ENCODE measurements around the gene CPSF4L. TPM values are rescaled to one million over a fixed set of nuclear protein-coding genes. Genes with fewer than 3 reads are reported as not detected.
A peak's percentile ranks its signal among the peaks of the same experiment; 100 is the strongest.

Gene CPSF4L
- total RNA-seq, 1 experiment from 2014 or later, result not detected

- no TSS peak for BruUV-seq (replicated peaks)
- Histone ChIP-seq H3K9me3 (no peaks in the 10 kb centered on the region), H3K4me3 (ENCODE audit: low read depth, low read length) (no peak overlapping the region), H3K36me3 (ENCODE audit: control insufficient read depth, insufficient read depth, low read length) (no peaks in the 10 kb centered on the region; the same call in 1 of the 2 replicates), H3K4me1 (peaks cover 41% of the 10 kb centered on the region), H3K27me3 (replicated peaks; ENCODE audit: control insufficient read depth, insufficient read depth, low read length) (no peaks in the 10 kb centered on the region)
- H3K27ac Mint-ChIP-seq (ENCODE audit: unreplicated experiment), result peak overlapping the region; percentile 85
- H3K27me3 Mint-ChIP-seq (ENCODE audit: insufficient read depth, unreplicated experiment), result no peaks in the 10 kb centered on the region
- no peaks in the 10 kb centered on the region for H3K9me3 Mint-ChIP-seq (ENCODE audit: unreplicated experiment)
- H3K4me3 Mint-ChIP-seq (ENCODE audit: unreplicated experiment), result peak overlapping the region; percentile 33
- TF ChIP-seq, protein P1, sequence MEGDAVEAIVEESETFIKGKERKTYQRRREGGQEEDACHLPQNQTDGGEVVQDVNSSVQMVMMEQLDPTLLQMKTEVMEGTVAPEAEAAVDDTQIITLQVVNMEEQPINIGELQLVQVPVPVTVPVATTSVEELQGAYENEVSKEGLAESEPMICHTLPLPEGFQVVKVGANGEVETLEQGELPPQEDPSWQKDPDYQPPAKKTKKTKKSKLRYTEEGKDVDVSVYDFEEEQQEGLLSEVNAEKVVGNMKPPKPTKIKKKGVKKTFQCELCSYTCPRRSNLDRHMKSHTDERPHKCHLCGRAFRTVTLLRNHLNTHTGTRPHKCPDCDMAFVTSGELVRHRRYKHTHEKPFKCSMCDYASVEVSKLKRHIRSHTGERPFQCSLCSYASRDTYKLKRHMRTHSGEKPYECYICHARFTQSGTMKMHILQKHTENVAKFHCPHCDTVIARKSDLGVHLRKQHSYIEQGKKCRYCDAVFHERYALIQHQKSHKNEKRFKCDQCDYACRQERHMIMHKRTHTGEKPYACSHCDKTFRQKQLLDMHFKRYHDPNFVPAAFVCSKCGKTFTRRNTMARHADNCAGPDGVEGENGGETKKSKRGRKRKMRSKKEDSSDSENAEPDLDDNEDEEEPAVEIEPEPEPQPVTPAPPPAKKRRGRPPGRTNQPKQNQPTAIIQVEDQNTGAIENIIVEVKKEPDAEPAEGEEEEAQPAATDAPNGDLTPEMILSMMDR (IDR thresholded peaks at IDR 0.05; ENCODE audit: insufficient read depth in 1 of 2, low read depth in 1 of 2, low read length in 1 of 2, severe bottlenecking in 1 of 2, unreplicated experiment in 1 of 2), result no peak
- intact Hi-C loops (cut with micrococcal nuclease; ENCODE audit: unreplicated experiment), result loop anchor here (2.0 kb wide), 1 partner anchor 19 kb away; no protein-coding TSS in a partner anchor
- H3K36me3 Mint-ChIP-seq (ENCODE audit: insufficient read depth, unreplicated experiment), result peaks cover 28% of the 10 kb centered on the region
- ChIA-PET CTCF (no interaction called here), POLR2A (interaction anchor here (1.0 kb wide), 1 partner anchor 21 kb away, joined by 3 read pairs; no protein-coding TSS in a partner anchor)
- peaks cover 57% of the 10 kb centered on the region for H3K4me1 Mint-ChIP-seq (ENCODE audit: low read depth, unreplicated experiment)
- DNase-seq, result no peak
These were observed 28.0 kb upstream of the CPSF4L start for GRCh38 chr17:73289549-73290254.

DNA sequence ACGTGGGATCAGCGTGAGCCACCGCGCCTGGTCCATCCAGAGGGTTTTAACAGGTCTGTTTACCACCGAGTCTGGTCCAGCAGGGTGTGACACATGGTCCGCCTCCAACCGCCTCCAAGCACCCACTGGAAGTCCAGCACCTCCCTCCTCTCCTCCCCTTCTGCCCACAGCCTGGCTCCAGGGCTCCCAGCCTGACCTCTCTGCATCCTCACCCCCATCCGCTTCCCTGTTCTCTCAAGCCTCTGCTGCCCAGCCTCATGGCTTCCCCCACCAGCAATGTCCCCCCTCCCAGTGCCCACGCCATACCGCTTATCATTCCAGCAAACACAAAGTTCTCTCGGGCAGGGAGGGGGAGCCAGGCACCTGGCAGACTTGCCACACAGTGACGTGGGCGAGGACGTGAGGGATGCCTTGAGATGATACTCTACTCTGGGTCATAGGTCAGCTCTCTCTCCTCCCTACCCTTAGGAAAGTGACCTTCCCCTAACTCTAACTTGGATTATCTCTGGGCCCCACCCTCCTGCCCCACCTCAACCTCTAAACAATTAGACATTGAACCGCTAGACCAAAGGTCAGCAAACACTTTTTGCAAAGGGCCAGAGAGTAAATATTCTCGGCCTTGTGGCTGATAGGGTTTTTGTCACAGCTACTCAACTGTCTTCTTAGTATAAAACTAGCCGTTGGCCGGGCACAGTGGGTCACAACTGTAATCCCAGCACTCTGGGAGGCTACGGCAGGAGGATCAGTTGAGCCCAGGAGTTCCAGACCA, 27.0 kb upstream of the CPSF4L start:
- Histone ChIP-seq H3K4me3 (ENCODE audit: low read depth, low read length) (no peak overlapping the region), H3K9me3 (no peaks in the 10 kb centered on the region), H3K4me1 (peaks cover 41% of the 10 kb centered on the region), H3K36me3 (ENCODE audit: control insufficient read depth, insufficient read depth, low read length) (no peaks in the 10 kb centered on the region; the same call in 1 of the 2 replicates), H3K27me3 (replicated peaks; ENCODE audit: control insufficient read depth, insufficient read depth, low read length) (no peaks in the 10 kb centered on the region)
- peak; percentile 51 to 63 for DNase-seq
- Mint-ChIP-seq H3K27ac (ENCODE audit: unreplicated experiment) (peak overlapping the region; percentile 85), H3K4me1 (ENCODE audit: low read depth, unreplicated experiment) (peaks cover 57% of the 10 kb centered on the region), H3K4me3 (ENCODE audit: unreplicated experiment) (peak overlapping the region; percentile 33), H3K9me3 (ENCODE audit: unreplicated experiment) (no peaks in the 10 kb centered on the region), H3K27me3 (ENCODE audit: insufficient read depth, unreplicated experiment) (no peaks in the 10 kb centered on the region), H3K36me3 (ENCODE audit: insufficient read depth, unreplicated experiment) (peaks cover 28% of the 10 kb centered on the region)
- intact Hi-C loops (cut with micrococcal nuclease; ENCODE audit: unreplicated experiment), result loop anchor here (2.0 kb wide), 1 partner anchor 20 kb away; no protein-coding TSS in a partner anchor
- TF ChIP-seq, protein P1 (IDR thresholded peaks at IDR 0.05; ENCODE audit: insufficient read depth in 1 of 2, low read depth in 1 of 2, low read length in 1 of 2, severe bottlenecking in 1 of 2, unreplicated experiment in 1 of 2), result no peak
- ChIA-PET CTCF (interaction anchor here (0.6 kb wide), 1 partner anchor 81 kb away, joined by 3 read pairs; no protein-coding TSS in a partner anchor), POLR2A (interaction anchor here (1.0 kb wide), 1 partner anchor 22 kb away, joined by 3 read pairs; no protein-coding TSS in a partner anchor)
- BruUV-seq (replicated peaks), result no TSS peak

- no peaks in the 10 kb centered on the region for H3K27me3 Mint-ChIP-seq (ENCODE audit: insufficient read depth, unreplicated experiment)
- peak overlapping the region; percentile 37 for H3K27ac Mint-ChIP-seq (ENCODE audit: unreplicated experiment)
- Histone ChIP-seq H3K9me3 (no peaks in the 10 kb centered on the region), H3K27me3 (replicated peaks; ENCODE audit: control insufficient read depth, insufficient read depth, low read length) (no peaks in the 10 kb centered on the region), H3K4me3 (ENCODE audit: low read depth, low read length) (no peak overlapping the region), H3K36me3 (ENCODE audit: control insufficient read depth, insufficient read depth, low read length) (no peaks in the 10 kb centered on the region; the same call in 1 of the 2 replicates), H3K4me1 (peaks cover 37% of the 10 kb centered on the region)
- no peak overlapping the region for H3K4me3 Mint-ChIP-seq (ENCODE audit: unreplicated experiment)
- intact Hi-C loops (cut with micrococcal nuclease; ENCODE audit: unreplicated experiment), result no loop called here
- BruUV-seq (replicated peaks), result no TSS peak
- TF ChIP-seq, protein P1 (IDR thresholded peaks at IDR 0.05; ENCODE audit: insufficient read depth in 1 of 2, low read depth in 1 of 2, low read length in 1 of 2, severe bottlenecking in 1 of 2, unreplicated experiment in 1 of 2), result no peak
- peaks cover 49% of the 10 kb centered on the region for H3K4me1 Mint-ChIP-seq (ENCODE audit: low read depth, unreplicated experiment)
- peaks cover 28% of the 10 kb centered on the region for H3K36me3 Mint-ChIP-seq (ENCODE audit: insufficient read depth, unreplicated experiment)
- H3K9me3 Mint-ChIP-seq (ENCODE audit: unreplicated experiment), result no peaks in the 10 kb centered on the region
- POLR2A ChIA-PET, result no interaction called here
- CTCF ChIA-PET, result no interaction called here
- DNase-seq, result no peak
These were observed 25.2 kb upstream of the CPSF4L start for GRCh38 chr17:73286863-73287296.

Data from Caco-2 (cell line).